GM12891 (cell line): ENCODE measurements around the gene DMXL1.

Source experiments
- POLR2A ChIP-seq: IDR thresholded peaks from 2 replicates; pipeline ENCODE4 v1.6.1; 2011; ENCODE audit warnings: low read depth, low read length, control low read depth
- POLR2AphosphoS5 ChIP-seq: IDR thresholded peaks from 2 replicates; pipeline ENCODE4 v1.6.1; 2011; ENCODE audit warnings: low read depth, low read length, control low read depth
- TAF1 ChIP-seq: IDR thresholded peaks from 2 replicates; pipeline ENCODE4 v1.6.1; 2011; ENCODE audit warnings: low read depth, low read length, control low read depth

DNA sequence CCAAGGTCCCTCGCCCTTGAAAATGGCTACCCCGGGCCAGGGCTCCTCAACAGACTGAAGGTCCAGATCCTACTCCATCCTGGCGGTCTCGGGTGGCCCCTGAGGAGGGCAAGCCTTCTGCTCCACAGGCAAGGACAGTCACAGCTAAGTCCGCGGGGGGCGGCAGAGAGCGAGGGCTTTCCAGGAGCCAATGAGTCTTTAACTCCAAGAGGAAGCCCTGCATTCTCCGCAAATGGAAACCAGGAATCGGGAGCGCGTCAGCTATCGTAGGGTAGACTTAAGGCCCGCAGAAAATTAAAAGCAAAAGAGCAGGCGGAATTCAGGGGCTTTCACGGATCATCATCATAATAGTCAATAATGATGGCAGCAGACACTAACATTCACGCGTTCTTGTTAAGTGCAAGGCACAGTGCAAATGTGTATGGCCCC is 197.1 kb downstream of the DMXL1 start:
- TF ChIP-seq POLR2A (no peak), POLR2AphosphoS5 (no peak), TAF1 (no peak)
